Epithelial cell of proximal tubule (primary cell): ENCODE measurements around the gene RGS7. TPM values are rescaled to one million over a fixed set of nuclear protein-coding genes. Genes with fewer than 3 reads are reported as not detected.
"Not testable (repeated sequence)": the region's sequence is repeated elsewhere in the genome, so short reads cannot be mapped to it uniquely, and the experiment has no call there.

Source experiments
- DNase-seq: peaks from one replicate; pipeline ENCODE4 v3.0.0-alpha.2; 2011; ENCODE audit warnings: low read depth
- H3K4me3 ChIP-seq: 2 replicates; pipeline ENCODE4 v1.5.1; 2011; ENCODE audit warnings: low read depth, mild to moderate bottlenecking, low read length
- CTCF ChIP-seq: conservative IDR thresholded peaks from 2 replicates; pipeline ENCODE4 v1.5.1; 2012; ENCODE audit warnings: low read depth, mild to moderate bottlenecking, low read length
- total RNA-seq: library from RNA; depleted of rRNA; stranded (reverse); fragments of >200 nt; gene quantifications from 2 replicates; pipeline ENCODE4 v1.2.3, GENCODE V29; 2015

RGS7 gene
- total RNA-seq, 1 donor from 2014 or later, result 0.06 TPM

- no peak for DNase-seq
- H3K4me3 ChIP-seq, result no peak overlapping the region
- TF ChIP-seq CTCF, result no peak
These were observed 199.6 kb downstream of the RGS7 start for GRCh38 chr1:241157435-241157834.

GRCh38 chr1:241156231-241156965, 200.6 kb downstream of the RGS7 start:
- peak; percentile 55 for DNase-seq
- TF ChIP-seq CTCF, result no peak

GRCh38 chr1:241145881-241146280, 211.1 kb downstream of the RGS7 start:
- TF ChIP-seq CTCF, result no peak
- no peak for DNase-seq
- no peak overlapping the region for H3K4me3 ChIP-seq

More at GRCh38 chr1:241156231-241156965, 200.6 kb downstream of the RGS7 start:
- no peak overlapping the region for H3K4me3 ChIP-seq

GRCh38 chr1:241143765-241144442, 213.1 kb downstream of the RGS7 start:
- no peak for TF ChIP-seq CTCF
- no peak for DNase-seq
- no peak overlapping the region for H3K4me3 ChIP-seq

DNA sequence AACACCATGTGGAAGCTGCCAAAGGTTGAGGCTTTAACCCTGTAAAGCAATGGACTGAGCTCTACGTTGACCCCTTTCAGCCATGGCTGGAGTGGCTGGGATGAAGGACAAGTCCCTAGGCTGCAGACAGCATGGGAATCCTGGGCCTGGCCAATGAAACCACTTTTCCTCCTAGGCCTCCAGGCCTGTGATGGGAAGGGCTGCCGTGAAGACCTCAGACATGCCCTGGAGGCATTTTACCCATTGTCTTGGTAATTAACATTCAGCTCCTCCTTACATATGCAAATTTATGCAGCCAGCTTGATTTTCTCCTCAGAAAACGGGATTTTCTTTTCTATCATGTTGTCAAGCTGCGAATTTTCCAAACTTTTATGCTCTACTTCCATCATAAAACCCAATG, 214.5 kb downstream of the RGS7 start:
- no peak overlapping the region for H3K4me3 ChIP-seq
- DNase-seq, result no peak
- no peak for TF ChIP-seq CTCF

DNA sequence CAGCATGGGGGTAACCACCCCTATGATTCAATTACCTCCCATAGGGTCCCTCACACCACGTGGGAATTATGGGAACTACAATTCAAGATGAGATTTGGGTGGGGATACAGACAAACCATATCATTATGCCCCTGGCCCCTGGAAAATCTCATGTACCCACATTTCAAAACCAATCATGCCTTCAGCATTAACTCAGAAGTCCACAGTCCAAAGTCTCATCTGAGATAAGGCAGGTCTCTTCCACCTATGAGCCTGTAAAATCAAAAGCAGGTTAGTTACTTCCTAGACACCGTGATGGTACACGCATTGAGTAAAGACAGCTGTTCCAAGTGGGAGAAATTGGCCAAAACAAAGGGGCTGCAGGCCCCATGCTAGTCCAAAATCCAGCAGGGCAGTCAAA, 215.4 kb downstream of the RGS7 start:
- H3K4me3 ChIP-seq, DNase-seq: not testable (repeated sequence)

DNA sequence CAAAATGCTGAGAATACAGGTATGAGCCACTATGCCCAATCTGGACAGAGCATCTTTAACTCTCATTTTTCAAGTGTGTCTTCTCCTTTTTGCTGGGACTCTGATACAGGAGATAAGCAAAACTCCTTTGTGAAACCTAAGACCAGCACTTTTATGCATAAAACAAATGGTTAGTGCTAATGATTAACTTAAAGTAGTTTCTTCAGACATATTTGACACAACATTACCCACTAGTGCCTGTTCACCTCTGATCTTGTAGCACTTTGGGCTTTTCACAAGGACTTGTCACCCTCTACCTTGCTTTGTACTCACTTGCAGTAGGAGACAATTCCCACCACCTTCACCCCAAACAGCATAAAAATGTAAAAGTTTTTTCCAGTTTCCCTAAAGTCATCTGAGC, 216.3 kb downstream of the RGS7 start:
- H3K4me3 ChIP-seq, result no peak overlapping the region
- TF ChIP-seq CTCF, result no peak
- DNase-seq, result no peak
